ENCODE results near the gene REG4.

REG4 gene

DNA sequence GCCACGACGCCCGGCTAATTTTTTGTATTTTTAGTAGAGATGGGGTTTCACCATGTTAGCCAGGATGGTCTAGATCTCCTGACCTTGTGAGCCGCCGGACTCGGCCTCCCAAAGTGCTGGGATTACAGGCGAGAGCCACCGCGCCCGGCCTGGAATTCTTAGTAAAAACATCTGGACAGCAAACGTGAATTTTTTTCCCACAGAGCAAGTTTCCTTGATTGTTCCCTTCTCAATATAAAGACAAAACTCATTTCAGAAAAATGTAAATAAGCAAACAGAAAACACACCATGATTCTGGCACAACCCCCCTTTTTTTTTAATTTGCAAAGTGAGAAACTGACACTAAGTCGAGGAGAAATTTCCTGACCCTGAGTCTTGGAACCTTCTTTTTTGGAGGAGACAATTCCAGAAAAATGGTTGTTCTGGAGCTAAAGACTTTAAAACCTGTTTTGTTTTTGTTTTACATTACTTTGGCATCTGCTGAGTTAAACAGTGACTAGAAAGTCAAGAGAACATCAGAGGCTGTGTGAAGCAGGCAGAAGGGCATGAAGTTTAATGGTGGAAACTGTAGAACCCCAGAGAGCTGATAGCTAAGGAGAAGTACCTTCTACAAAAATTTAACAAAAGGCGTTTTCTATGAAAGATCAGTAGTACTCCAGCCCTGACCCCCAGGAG lies 32.2 kb downstream of the REG4 start:
- DNase-seq: no peak

DNA sequence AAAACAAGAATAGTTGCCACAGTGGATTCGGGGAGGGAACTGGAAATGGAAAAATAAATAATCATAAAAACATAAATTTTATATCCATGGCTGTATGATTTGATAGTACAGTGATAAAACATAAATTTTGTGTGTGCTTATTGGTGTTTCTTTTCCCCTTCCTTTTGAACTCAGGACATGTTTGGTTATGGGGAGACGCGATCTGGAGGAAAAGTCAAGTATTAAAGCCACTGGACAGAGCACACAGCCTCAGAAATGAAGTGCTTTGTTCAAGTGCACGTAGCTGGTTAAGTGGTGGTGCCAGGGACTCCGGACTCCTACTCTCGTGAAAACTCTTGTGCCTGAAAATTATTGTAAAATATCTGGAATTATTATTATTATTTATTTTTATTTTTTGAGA lies 32.9 kb downstream of the REG4 start:
- DNase-seq: no peak

DNA sequence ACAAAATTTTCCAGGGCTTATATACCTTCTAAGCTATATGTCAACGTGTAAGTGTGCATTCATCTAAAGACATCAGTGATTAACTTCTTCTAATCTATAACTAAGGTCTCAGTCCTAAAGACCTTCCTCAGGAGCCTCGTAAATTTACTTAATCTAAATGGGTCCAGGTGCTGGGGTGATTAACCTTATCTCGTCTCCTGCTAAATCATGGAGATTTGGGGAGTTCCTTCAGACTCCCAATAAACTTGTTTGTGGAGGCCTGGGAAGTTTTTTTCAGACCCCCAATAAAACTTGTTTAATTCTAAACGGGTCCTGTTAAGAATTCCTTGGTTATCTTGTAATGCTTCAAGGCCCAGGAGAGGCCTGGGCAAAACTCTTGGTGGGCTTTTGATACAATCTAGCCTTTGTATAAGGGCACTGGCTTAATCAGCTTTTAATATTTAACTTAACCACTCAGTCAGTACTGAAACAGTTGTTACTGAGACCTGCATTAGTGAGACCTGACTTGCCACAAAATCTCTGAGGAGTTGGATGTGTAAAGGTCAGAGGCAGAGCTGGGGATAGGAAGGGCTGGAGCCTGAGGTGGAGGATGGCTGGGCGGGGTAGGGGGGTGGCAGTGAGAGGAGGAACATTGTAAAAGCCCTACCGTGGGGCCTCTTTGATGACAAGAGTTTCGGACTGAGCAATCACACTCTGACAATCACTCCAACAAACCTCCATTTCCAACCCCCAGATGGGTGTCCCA lies 36.3 kb downstream of the REG4 start:
- DNase-seq: no peak

DNA sequence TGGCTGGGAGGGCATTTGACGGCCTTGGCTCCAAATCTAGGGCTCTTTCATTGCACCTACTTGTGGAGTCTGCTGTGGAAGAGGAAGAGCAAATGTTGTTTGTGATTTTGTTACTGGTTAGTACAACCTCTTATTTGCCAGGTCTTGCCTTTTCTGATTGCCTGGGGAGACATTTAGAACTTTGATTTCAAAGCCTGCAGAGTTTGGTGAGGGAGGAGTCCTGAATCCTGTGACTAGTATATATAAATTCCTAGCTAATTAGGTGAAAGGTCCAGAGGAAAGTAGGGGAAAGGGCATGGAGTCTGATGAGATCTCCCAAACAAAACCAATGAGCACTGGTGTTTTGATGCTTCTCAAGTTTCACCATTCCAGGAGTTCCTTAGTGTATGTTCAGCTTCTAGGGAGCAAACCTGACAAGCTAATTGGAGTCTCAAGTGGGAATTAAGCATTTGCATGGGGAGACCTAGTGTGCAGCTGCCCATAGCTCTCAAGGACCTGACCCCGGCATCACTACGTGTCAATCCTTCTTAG lies 37.5 kb downstream of the REG4 start:
- DNase-seq: no peak

DNA sequence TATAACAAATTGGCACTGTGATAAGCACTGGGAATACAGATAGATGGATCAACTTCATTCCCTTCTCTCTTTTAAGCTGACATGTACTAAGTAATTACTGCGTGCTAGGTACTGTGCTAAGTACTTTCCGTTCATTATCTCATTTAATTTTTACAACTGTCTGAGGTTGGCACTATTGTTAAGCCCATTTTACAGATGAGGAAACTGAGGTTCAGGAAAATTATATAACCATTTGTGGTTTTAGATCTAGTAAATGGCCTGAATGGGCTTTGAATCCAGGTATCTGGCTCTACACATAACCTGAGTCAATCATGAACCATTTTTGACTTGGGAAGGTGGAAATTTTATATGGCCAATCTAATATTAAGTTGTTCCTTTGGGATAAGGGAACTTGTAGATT lies 39.0 kb downstream of the REG4 start:
- DNase-seq: no peak

DNA sequence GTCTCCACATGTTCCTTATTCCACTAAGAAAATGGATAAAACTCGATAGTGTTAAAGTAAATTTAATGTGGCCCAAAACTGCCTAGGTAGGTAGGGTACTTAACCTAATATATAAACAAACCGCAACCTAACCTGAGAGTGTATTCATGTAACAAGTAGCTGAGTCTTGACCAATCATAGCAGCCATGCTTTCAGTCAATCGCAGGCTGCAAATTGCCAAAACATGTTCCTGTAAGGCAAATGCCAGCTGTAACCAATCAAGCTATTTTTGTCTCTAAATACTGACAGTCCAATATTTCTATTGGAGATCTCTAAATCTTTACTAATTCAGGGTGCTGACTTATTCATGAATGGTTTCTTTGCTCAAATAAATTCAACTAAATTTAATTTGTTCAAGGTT lies 39.5 kb downstream of the REG4 start:
- no peak for DNase-seq

DNA sequence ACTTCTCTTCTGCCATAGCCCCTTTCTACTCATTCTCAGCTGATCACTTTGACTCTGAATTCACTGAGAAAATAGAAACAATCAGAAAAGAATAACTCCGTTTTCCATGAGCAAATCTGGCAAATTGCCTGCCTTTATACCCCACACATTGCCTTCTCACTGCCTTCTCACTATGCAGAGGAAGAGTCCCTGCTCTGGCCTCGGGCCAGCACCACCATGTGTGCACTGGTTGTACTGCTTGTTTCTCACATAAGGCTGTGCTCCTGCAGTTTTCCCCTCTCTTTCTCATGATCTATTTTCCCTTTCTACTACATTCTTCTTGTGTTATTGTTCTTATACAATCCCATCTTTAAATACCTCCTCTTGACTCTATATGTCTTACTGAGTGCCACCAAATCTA lies 40.2 kb downstream of the REG4 start:
- no peak for DNase-seq

DNA sequence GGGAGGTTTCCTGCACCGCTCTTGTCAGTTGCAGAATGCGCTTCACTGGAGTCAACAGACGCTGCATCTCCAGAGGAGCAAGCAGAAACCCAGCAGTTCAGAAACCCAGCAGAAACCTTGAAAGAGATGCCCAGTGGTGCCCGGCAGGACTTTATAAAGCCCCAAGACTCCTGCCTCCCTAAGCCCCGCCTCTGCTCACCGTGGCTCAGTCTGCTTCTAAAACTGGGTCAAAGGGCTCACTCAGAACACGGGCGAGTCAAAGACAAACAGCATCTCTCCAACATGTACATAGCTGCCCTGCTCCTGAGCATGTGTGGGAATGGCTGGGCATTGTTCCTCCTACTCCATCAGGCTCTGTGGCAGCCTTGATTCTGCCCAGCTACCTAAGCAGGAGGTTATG lies 42.5 kb downstream of the REG4 start, which contains the start of gene HMGCS2:
HMGCS2 (minus strand) TSS at position 128 of the 400 bp plus-strand sequence; CDS start at position 67, 61 bp downstream.
- DNase-seq: no peak

DNA sequence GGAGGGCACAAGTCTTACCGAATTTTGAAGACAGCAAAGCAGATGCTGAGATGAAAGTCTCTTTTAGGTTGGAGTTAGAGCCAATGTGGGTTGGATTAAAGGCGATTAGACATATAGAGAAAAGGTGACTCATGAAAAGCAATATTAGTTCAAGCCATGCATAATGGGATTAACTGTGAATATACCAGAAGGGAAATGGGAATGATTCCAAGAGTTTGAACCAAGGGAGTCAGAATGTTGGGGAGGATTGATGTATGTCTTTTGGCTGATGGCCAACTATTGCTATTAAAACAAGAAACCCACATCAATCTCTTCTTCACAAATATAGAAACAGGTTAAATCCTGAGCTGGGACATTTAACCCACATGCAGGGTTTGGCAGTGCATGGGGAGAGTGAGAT lies 43.8 kb downstream of the REG4 start:
- no peak for DNase-seq

DNA sequence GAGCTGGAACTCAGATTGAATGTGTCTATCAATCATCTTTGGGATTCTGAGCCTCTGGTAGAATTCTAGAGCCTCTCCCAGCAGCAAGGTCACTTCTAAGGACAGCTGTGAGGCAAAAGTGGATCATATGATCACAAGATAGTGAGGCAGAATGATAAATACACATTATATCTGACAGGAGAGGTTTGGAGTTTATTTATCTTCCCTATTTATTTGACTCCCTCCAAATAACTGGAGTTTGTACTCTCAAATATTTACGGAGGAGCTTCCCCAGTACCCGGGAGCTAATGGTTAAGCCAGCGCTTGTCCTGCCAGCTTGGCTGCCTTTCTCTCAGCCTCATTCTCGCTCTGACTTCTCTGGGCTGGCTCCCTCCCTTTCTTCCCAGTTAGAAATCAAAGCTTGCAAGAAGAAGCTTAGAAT lies 44.9 kb downstream of the REG4 start:
- peak; percentile 45 for DNase-seq

DNA sequence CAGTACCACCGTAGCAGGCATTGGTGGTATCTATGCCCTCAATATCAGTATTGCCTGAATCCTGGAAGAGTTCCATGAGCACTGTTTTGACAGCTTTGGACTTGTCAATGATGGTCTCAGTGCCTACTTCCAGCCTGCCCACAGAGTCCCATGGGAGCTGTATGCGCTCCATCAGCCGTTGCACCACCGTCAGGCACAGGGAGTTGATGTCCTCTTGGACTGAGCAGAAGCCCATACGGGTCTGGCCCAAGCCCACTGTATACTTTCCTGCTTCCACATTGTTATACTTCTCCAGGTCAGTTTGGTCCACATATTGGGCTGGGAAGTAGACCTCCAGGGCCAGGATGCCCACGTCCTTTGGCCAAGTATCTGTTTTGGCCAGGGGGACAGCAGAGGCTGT lies 47.0 kb downstream of the REG4 start:
- no peak for DNase-seq

DNA sequence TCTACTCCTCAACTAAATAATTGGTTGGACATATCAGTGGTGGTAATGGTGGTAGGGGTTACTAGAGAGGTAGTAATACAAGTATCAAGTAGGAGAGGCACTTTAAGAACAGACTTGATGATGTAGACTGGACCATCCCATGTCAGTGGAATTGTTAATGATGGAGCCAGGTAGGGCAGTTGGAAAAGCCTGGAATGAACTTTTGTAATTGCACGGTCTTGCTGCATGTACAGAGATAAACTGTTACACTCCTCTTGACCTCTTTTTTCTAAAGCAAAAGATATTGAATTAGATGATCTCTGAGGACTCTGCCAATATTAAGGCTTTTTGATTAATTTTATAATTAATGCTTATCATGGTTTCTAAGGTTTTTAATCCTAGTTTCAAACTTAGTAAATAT lies 48.3 kb downstream of the REG4 start:
- no peak for DNase-seq

DNA sequence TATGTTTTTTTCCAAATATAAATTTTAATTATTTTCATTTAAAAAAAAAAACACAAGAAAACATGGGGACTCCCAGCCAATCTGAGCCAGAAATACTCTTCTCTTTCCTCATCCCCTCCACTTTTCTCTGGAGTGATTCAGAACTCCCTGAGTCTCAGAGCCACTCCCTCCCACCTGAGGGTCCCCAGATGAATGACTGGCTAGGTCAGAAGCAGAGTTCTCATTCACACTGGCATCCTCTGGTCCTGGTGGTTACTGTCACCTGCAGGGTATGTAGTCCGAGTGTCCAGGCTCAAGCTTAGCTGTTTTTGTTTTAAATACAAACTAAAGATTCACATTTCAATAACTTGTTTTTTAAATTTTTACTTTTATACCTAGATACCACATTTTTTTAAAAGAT lies 48.9 kb downstream of the REG4 start:
- DNase-seq: no peak

DNA sequence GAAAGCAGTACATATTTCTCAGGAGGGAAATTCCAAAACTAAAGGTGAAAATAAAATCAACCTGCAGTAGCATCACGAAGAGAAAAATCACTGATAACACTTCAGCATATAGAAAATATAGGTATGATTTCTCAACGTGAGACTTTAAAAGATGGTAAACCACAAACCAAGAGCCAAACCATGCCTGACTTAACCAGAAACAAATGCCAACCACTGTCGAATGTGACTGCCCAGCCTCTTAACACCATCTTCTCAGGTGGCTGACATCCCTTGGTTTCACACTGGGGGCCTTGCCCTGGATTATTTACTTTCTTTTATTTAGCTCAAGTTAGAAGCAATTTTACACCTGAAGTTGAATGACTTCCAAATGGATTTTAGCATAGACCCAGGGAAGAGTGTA lies 52.7 kb downstream of the REG4 start:
- DNase-seq: no peak

DNA sequence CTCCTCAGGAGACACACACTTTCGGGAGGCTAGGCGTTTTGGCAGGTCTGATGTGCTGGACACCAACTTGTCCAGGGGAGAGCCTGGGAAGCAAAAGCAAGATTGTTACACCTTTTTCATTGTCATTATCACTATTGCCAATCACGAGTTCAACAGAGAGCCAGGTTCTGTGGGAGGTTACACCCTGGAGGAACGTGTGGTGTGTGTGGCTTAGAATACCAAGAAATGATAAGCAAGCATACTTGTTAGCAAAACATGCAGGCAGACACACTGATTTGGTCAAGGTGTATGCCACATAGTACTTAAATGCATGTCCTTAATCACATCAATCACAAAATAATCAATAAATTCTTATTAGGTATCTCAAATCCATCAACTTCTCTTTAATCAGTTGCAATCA lies 58.7 kb downstream of the REG4 start:
- no peak for DNase-seq

DNA sequence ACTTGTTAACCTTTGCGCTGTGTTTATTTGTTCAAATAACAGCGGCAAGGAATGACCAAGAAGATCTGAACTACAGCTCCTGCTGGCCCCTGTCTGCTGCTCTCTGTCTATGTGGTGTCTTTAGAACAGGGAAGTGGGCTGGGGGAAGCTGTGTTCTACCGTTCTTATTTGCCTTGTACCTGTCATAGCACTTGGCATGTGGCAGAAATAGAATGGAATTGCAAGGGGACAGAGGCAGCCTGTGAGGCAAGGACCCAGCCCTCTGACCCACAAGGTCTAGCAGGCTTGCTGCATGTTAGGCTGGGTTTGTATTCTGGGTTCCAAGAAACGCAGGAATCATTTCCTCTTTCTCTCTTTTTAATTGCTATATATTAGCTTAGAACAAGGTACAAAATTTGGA lies 63.2 kb downstream of the REG4 start:
- DNase-seq: no peak

DNA sequence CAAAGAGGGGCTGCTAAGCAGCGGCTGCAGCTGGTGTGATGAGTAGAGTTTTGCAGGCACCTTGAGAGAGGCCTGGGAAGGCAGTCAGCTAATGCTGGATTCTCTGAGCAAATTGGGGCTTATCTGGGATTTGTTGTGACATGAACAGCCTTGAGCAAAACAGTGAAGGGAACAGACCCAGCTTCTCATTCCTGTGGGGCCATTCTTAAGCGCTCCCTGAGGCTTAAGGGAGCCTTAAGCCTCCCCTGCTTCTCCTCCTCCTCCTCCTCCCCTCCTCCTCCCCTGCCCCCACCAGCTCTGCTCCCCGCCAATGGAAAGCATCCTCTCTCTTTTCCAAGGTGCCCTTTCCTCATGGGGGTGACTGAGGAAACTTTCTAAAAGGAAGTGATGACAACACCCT lies 63.8 kb downstream of the REG4 start:
- no peak for DNase-seq

DNA sequence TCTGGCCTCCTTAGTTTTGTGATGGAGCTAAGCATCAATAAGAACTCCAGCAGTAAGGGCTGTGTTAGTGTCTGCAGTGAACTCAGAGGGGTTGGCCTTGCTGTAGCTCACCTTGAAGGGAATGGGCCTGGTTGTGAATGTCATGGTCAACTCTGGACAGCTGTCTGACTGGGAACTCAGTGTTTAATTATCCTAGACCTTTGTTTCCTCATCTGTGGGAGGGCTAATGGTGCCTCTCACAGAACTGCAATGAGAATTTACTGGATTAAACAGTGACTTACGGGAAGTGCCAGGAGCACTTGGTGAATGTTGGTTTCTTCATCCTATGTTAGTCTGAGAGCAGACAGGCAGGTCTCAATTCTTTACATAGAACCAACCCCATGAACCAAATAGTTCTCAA lies 66.2 kb downstream of the REG4 start:
- no peak for DNase-seq

DNA sequence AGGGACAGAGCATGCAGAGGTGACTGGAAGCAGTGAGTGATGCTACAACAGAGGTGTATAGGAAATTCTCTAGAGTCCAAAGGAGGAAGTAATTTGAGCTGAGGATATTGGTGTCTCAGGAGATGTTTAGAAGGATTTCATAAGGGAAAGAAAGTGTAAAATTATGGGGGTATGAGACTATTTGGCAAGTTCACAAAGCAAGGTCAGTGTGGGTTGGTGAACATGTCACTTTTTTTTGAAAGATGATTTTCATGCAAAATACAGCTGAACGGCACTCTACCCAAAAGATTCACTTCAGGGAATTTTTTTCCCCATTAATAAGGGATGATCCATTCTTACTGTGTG lies 66.7 kb downstream of the REG4 start:
- no peak for DNase-seq
